Activated CD4-positive, alpha-beta T cell treated with anti-CD3 and anti-CD28 coated beads, Interleukin-2, Interleukin-6, amounts not matched to agents 100 ng/mL and 50 ng/mL, durations not matched to agents 16 hours and 8 hours (primary cell): ENCODE data around the gene SLC37A1.

Experiments
- DNase-seq: peaks from one replicate; pipeline ENCODE4 v3.0.0-alpha.2; 2020

Gene SLC37A1

GRCh38 chr21:42479582-42479981 is 34.1 kb upstream of the SLC37A1 start:
- no peak for DNase-seq

DNA sequence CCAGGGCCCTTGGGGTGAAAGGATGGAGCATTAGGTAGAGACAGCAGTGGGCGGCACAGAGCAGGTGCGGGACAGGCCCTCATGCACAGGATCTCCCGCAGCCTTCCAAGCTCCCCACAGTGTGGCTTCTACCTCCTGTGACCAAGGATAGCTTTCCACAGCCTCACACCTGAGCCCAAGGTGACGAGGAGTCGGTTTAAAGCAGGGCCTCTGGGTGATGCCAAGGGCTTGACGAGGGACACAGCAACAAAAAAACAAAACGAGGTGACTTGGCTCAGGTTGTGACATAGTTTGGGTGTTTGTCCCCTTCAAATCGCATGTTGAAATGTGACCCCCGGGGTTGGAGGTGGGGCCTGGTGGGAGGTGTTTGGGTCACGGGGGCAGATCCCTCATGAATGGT is 32.9 kb upstream of the SLC37A1 start:
- DNase-seq, result no peak

DNA sequence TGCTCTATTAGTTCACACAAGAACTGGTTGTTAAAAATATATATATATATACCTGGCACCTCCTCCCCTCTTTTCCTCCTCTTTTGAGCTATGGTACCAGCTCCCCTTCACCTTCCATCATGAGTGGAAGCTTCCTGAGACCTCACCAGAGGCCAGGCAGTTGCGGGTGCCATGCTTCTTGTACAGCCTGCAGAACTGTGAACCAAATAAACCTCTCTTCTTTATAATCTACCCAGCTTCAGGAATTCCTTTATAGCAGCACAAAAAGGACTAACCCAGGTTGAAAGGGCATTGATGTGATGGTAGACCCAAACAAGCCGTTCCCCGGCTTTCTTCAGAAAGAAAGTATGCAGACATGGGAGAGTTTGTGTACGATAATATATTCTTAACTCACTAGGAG is 32.5 kb upstream of the SLC37A1 start:
- no peak for DNase-seq

GRCh38 chr21:42484966-42485365 is 28.7 kb upstream of the SLC37A1 start:
- no peak for DNase-seq

GRCh38 chr21:42486072-42486471 is 27.6 kb upstream of the SLC37A1 start:
- no peak for DNase-seq

- no peak for DNase-seq
Observed at GRCh38 chr21:42486531-42486930, 27.1 kb upstream of the SLC37A1 start.

DNA sequence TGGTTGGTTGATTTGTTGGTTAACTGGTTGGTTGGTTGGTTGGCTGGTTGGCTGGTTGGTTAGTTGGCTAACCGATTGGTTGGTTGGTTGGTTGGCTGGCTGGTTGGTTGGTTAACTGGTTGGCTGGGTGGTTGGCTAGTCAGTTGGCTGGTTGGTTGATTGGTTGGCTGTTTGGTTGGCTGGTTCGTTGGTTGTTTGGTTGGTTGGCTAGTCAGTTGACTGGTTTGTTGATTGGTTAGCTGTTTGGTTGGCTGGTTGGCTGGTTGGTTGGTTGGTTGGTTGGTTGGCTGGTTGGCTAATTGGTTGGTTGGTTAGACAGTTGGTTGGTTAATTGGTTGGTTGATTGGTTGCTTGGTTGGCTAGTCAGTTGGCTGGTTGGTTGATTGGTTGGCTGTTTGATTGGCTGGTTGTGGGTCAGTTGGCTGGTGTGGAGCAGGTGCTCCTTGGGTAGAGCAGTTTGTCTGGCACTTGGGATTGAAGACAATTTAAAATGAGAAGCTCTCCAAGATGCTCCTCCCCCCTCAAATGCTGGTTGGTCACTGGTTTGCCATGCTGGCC is 24.6 kb upstream of the SLC37A1 start:
- DNase-seq, result no peak

GRCh38 chr21:42489991-42490390 is 23.7 kb upstream of the SLC37A1 start:
- DNase-seq, result no peak

DNA sequence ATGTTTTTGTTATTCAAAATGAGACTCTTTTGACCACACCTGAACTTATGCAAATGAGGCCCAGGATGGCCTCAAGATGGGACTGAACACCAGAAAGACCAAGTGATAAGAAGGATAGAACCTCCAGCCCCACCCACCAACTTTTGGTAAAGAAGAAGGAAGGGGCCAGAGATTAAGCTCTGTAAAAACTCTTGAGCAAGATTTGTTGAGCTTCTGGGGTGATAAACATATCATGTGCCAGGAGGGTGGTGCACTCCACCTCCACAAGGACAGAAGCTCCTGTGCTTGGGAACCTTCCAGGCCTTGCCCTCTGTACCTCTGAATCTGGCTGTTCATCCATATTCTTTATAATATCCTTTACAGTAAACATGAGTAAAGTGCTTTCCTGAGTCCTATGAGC is 22.9 kb upstream of the SLC37A1 start:
- no peak for DNase-seq

- no peak for DNase-seq
Observed at GRCh38 chr21:42491328-42491727, 22.3 kb upstream of the SLC37A1 start.

- no peak for DNase-seq
Observed at GRCh38 chr21:42492201-42492600, 21.5 kb upstream of the SLC37A1 start.

DNA sequence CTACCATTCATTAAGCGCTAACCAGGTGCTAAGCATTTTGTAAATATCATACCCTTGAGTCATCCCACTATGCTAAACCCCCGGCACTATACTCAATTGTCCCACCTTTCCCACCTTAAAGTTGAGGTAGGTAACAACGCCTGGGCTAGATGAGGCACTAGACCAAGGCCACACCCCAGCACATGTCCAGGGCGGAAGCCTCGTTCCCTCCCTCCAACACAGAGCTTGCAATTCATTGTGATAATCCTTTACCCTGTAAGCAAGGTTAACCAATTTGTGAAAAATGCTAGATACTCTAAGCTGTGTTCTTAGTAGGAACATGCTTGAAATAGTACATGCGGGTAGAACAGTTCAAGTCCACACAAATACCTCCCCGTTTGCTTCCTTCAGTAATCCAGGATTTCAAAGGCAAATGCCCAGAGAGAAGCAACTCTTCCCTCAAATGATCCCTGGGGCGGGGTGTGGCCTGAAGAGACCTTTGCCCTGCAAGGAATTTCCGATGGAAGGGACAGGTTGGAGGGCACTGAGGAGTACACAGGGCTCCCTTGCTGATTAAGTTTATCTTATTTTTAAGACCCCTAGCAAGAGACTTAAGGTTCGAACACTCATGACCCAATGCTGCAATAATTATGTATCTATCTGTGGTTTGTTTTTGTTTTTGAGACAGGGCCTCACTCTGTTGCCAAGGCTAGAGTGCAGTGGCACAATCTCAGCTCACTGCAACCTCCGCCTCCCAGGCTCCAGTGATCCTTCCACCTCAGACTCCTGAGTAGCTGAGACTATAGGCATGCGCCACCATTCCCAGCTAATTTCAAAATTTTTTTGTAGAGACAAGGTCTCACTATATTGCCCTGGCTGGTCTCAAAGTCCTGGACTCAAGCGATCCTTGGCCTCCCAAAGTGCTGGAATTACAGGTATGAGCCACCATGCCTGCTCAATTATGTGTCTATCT is 20.3 kb upstream of the SLC37A1 start:
- DNase-seq, result no peak

DNA sequence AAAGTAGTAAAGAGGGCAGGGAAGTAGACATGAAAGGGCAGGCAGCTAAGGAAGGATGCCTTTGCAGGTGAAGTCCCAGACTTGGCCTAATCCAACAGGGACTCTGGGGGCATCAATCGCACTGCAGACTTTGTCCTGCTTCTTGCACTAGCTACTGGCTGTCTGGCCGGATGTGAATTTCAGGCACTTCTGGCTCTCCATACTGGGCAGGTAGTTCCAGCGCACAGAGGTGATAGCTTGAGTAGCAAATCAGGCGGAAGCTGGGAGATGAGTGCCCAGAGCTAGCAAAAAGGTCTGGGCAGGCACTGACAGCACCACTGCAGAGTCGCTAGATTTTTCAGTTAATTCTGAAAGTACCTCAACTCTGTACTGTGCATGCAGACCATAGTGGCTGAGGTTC is 18.6 kb upstream of the SLC37A1 start:
- no peak for DNase-seq

DNA sequence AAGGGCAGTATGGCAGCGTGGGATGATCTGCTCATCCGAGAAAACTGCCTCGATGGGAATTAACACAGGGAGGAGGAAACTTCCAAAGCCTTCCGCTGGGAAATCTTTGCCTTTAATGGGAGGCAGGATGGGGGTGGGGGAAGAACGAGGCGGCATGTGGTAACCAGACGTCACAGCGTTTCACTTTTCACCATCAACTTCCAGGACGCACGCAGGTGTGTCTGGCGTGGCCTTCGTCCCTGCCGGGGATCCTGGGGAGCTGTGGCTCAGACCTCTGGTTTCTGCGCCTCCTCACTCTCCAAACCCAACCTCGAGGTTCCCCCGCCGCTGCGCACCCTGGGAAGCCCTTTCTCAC is 17.9 kb upstream of the SLC37A1 start:
- DNase-seq, result no peak

DNA sequence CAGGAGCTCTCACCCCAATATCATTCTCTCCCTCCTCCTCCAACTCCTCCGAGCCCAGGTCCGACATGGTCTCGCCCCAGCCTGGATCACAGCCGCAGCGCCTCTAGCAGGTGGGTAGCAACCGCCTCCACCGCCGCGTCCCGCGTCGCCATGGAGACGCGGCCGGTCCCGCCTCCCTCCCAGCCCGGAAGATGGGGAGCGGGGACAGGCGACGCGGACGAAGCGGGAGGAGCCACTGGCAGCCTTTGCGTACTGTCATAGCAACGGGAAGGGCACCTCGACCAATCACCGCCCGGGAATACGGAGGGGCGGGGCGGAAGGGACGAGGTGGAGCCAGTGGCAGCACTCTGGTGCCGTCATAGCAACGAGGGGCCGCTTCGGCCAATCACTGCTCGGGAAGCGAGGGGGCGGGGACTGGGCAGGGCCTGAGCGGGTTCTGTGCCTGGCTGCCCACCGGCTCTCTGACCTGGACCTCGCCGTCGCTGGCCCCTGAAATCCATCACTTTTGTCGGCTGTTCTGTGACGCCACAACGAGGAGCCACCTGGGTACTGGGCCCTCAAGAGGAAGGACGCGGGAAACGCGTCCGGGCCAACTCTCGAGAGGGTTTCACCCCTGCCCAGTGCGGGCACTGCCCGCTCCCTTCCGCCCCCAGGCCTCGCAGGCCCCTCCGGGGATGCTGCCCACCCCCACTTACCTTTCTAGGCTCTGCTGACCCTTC is 17.4 kb upstream of the SLC37A1 start, which contains the start of gene RSPH1:
Gene RSPH1, minus strand, starts transcription at position 105 of the 719 bp plus-strand sequence. Its CDS starts 38 bp downstream, at position 67.
- peak; percentile 100 for DNase-seq

DNA sequence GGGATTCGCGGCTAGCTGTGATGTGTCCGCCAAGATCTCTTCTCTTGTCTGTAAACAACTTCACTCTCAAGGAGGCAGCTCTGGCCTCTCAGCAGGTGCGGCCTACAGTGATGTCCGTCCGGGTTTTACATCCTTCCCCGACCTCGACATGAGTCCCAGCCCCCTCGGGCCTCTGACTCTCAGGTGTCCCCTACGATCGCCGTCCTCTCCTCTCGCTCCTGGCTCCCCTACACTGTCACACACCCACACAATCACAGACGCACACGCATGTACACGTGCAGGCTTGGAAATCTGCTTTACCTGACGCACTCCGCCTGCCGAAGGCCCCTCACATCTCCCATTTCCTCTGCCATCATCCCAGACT is 16.8 kb upstream of the SLC37A1 start:
- DNase-seq, result no peak

DNA sequence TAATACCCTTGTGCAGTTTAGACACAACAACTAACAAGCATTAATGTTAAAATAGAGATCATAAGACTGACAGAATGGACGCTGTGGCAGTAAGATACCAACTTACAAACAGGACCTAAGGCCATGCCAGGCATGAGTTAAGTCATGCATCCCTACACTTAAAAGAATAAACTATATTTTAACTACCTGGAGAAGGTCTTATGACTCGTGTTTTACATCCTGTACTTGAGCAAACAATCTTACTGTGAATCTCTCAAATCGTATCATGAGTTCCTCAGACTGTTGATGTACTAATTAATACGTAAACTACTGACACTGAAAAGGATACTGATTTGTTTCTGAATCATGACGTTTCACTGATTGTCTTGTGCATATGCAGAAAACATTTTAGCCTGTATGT is 15.6 kb upstream of the SLC37A1 start:
- DNase-seq, result no peak

DNA sequence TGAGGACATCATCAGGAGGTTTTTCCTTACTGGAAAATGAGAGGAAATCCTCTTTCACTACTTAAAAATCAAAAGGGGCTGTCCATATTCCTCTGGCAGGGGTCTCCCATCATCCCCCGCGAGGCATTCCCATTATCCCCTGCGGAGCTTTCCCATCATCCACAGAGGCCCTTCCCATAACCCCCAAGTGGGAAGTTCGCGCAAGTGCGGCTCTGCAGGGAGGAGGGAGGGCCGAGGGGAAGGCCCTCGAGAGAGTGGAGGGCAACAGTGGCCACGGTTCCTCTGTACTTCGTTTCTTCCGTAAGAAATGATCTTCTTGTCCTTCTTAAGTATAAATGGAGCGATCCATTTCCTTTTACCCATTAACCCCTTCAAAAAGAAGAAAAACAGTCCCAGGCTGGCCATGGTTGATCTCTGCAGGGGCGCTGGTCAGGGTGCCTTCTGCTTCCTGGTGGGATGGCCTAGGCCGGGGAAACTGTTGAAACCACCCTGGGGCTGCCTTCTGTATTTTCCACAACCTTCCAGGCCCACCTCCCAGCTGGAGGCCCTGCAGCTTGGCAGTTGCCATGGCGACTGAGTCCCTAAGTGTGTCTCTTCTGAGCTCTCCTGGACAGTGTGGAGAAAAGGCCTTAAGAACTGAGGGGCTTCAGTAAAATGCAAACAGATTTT is 14.1 kb upstream of the SLC37A1 start:
- DNase-seq, result no peak

DNA sequence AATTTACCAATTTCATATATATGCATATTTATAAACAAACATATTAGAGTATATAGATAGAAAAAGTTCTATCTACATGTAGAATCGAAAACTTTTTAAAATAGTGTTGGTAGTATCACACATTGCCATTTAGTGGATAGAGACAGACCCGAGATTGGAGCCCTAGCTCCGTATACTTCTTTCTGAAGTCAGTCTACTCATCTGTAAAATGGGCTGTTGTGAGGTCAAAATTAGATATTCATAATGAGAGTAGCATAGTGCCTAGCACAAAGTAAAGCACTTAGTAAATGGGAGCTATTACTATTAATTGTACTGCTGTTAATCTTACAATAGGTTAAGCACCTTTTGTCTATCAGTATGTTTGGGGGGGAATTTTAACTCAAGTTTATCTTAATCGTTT is 13.4 kb upstream of the SLC37A1 start:
- no peak for DNase-seq

DNA sequence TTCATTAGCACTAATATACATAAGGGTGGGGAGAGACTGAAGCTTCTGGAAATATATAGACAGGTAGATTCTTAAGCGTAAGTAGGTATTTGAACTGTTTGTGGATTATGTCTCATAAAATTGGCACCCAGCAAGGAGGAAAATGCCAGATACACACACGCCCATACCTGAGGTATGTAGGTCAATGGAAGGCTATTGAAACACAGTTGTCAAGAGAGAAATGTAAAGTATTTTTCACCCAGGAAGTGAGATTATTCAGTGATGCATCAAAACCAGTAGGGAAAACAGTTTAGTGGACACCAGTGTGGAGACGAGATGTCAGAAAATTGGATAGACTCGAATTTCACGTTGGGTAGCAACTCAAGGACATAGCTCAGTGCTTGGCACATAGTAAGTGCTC is 12.9 kb upstream of the SLC37A1 start:
- no peak for DNase-seq

- DNase-seq, result no peak
Observed at GRCh38 chr21:42503711-42504110, 9.9 kb upstream of the SLC37A1 start.

DNA sequence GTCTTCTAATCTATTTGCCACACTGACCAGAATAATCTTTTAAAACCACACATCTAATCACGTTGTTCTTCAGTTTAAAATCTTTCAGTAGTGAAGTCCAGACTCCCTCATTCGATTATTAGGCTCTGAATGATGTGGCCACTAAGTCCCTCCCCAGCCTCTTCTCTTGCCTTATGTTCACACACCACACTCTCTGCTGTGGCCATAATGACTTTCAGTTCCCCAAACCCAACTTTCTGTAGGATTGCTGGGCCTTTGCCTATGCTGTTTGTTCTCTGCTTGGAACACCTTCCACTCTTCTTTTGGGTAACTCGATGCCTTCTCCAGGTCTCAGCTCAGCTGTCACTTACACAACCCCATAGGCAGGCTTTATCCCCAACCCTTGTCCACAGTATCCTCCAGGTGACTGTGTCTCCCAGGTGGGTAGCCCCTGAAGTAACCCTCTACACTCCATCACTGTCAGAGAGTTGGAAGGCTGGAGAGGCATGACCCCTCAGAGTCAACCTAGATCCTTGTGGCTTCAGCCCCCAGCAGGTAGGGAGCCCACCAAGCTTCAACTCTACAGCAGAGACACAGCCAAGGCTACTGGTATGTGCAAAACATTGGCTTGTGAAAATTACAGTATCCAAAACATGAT is 8.4 kb upstream of the SLC37A1 start:
- DNase-seq, result no peak

DNA sequence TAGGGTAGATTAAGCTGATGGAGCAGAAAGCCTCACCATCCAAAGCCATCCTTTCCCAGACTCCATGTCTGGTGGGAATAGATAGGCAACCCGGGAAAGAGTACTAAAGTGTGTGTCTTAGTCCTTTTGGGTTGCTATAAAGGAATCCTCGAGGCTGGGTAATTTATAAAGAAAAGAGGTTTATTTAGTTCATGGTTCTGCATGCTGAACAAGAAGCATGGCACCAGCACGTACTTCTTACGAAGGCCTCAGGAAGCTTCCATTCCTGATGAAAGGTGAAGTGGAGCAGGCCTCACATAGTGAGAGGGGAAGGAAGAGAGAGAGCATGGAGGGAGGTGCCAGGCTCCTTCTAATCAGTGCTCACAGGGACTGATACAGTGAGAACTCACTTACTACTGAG is 6.2 kb upstream of the SLC37A1 start:
- no peak for DNase-seq
